Hippocampal formation (tissue), 2 donors: Measurements from ENCODE around the gene PHACTR3.

ENCODE experiments used
- DNase-seq, 2 donors: peaks; one replicate each; lab custom pipeline; 2025; lab: John Stamatoyannopoulos, UW

The PHACTR3 gene

GRCh38 chr20:59647271-59647670, 42.9 kb downstream of the PHACTR3 start:
- DNase-seq = no peak

- DNase-seq = no peak
Measured at GRCh38 chr20:59648466-59649070, 44.2 kb downstream of the PHACTR3 start.

GRCh38 chr20:59650418-59650817, 46.1 kb downstream of the PHACTR3 start:
- DNase-seq = no peak

GRCh38 chr20:59652381-59652780, 48.0 kb downstream of the PHACTR3 start:
- no peak for DNase-seq

- no peak for DNase-seq
Measured at GRCh38 chr20:59656417-59656816, 52.1 kb downstream of the PHACTR3 start.

GRCh38 chr20:59657459-59658046, 53.2 kb downstream of the PHACTR3 start:
- DNase-seq = no peak

GRCh38 chr20:59660471-59660870, 56.1 kb downstream of the PHACTR3 start:
- DNase-seq = no peak

- DNase-seq = no peak
Measured at GRCh38 chr20:59661153-59661552, 56.8 kb downstream of the PHACTR3 start.

- no peak for DNase-seq
Measured at GRCh38 chr20:59661621-59662020, 57.3 kb downstream of the PHACTR3 start.

- no peak for DNase-seq
Measured at GRCh38 chr20:59662161-59662560, 57.8 kb downstream of the PHACTR3 start.

GRCh38 chr20:59662856-59663512, 58.6 kb downstream of the PHACTR3 start:
- no peak for DNase-seq

GRCh38 chr20:59663513-59664060, 59.2 kb downstream of the PHACTR3 start:
- no peak for DNase-seq

- no peak for DNase-seq
Measured at GRCh38 chr20:59664421-59664941, 60.1 kb downstream of the PHACTR3 start.

GRCh38 chr20:59665656-59666555, 61.6 kb downstream of the PHACTR3 start:
- no peak for DNase-seq

- DNase-seq = no peak
Measured at GRCh38 chr20:59666586-59666985, 62.2 kb downstream of the PHACTR3 start.

- no peak for DNase-seq
Measured at GRCh38 chr20:59667131-59667530, 62.8 kb downstream of the PHACTR3 start.

- no peak for DNase-seq
Measured at GRCh38 chr20:59667981-59668515, 63.7 kb downstream of the PHACTR3 start.

GRCh38 chr20:59668926-59669850, 64.8 kb downstream of the PHACTR3 start:
- DNase-seq = no peak

GRCh38 chr20:59670786-59671492, 66.6 kb downstream of the PHACTR3 start:
- DNase-seq = peak in 1 of 2 donors; percentile 24
